T-helper 1 cell (primary cell): ENCODE results near the gene TLCD2.
"Not testable (repeated sequence)": the region's sequence is repeated elsewhere in the genome, so short reads cannot be mapped to it uniquely, and the experiment has no call there.

ENCODE experiments used
- DNase-seq, 5 donors: peaks; one replicate each; pipeline ENCODE4 v3.0.0-alpha.2; 2012 to 2020
- total RNA-seq, 4 donors: gene quantifications; one replicate each; lab custom pipeline; 2026; lab: John Stamatoyannopoulos, UW

The TLCD2 gene
- 2.7 to 10.2 (median 4.1) reads per million in 4 donors for total RNA-seq

- no peak for DNase-seq
Observed at GRCh38 chr17:1709971-1710806, at the start of gene TLCD2. Gene TLCD2, minus strand, starts transcription at chr17:1710377. Its CDS starts 135 bp downstream, at chr17:1710242.

GRCh38 chr17:1759529-1759928 lies 49.4 kb upstream of the TLCD2 start:
- DNase-seq = no peak

DNA sequence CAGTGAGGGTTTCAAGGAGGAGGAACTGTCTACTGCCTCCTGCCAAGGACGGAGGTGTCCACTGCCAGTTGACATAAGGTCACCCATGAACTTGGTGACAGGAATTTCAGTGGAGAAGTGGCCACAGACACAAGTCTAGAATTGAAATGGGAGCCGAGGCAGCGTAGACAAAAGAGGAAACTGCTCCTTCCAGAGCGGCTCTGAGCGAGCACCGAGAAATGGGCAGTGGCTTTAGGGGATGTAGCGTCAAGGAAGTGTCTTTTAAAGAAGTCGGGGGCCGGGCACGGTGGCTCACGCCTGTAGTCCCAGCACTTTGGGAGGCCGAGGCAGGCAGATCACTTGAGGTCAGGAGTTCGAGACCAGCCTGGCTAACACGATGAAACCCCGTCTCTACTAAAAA lies 48.6 kb upstream of the TLCD2 start:
- no peak for DNase-seq

DNA sequence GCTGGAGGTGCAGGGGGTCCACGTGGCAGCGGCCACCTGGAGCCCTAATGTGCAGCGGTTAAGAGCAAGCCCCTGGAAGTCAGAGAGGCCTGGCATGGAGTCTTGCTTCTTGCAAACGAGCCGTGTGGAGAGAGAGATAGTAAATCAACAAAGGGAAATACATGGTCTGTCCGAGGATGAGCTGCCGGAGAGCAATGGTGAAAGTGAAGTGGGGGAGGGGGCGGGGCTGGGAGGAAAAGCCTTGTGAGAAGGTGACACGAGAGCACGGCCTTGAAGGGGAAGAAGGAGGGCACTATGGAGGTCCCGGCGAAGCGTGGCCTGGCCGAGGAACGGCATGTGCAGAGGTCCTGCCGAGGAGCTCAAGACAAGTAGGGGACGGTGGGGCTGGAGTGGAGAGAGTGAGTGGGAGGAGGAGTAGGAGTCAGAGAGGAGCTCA lies 45.7 kb upstream of the TLCD2 start:
- no peak for DNase-seq

- no peak for DNase-seq
Observed at GRCh38 chr17:1755252-1755826, 45.2 kb upstream of the TLCD2 start.

- DNase-seq = no peak
Observed at GRCh38 chr17:1754430-1755112, 44.4 kb upstream of the TLCD2 start.

- DNase-seq = no peak
Observed at GRCh38 chr17:1753767-1754429, 43.7 kb upstream of the TLCD2 start.

- no peak for DNase-seq
Observed at GRCh38 chr17:1752425-1753262, 42.5 kb upstream of the TLCD2 start.

DNA sequence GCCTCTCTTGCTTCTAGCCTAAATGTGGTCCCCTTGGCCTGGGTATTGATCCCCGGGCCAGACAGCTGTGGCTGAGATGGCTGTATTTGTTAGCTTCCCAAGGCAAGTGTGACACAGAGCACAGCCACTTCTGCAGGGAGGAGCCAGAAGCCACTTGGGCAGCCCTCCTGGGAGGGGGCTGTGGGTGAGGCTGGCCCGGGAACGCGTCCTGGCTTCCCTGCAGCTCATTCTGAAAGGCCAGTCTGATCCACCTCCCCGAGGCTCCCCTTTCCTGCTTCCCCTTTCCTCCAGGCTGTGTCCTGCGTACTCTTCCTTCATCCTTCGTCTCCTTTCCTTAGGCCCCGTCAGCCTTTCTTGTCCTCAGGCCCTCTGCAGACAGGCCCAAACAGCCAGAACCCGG lies 40.5 kb upstream of the TLCD2 start:
- no peak for DNase-seq

DNA sequence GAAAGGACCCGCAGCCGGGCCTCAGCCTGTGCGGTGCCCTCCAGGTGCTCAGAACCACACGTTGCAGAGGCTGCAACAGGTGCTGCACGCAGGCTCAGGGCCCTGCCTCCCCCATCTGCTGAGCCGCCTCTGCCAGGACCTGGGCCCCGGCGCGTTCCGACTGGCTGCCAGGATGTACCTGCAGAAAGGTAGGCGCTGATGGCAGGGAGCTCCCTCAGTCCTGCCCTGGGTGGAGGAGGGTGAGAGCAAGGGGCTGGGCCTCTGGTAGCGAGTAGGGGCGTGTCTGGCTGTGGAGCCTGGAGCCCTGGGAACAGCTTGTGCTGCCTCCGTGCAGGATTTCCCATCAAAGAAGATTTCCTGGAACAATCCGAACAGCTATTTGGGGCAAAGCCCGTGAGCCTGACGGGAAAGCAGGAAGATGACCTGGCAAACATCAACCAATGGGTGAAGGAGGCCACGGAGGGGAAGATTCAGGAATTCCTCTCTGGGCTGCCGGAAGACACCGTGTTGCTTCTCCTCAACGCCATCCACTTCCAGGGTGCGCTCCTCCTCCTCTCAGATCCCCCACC lies 36.9 kb upstream of the TLCD2 start:
- no peak for DNase-seq

DNA sequence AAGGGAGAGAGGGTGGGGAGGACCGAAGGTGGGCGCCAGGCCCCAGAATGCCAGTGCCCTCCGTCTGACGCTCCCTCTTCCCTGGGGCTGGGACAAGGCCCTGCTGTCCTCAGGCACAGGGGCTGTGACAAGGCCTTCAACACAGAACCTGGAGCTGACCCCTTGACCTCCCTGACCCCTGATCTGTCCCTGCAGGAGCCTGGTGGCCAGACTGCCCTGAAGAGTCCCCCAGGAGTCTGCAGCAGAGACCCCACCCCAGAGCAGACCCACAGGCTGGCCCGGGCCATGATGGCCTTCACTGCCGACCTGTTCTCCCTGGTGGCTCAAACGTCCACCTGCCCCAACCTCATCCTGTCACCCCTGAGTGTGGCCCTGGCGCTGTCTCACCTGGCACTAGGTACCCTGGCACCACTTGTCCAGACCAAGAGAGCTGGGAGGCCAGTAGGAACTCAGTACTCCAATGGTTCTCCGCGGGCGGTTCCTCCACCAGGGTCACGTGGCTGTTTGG lies 35.4 kb upstream of the TLCD2 start:
- DNase-seq = no peak

GRCh38 chr17:1744551-1745512 lies 34.7 kb upstream of the TLCD2 start:
- DNase-seq = no peak

DNA sequence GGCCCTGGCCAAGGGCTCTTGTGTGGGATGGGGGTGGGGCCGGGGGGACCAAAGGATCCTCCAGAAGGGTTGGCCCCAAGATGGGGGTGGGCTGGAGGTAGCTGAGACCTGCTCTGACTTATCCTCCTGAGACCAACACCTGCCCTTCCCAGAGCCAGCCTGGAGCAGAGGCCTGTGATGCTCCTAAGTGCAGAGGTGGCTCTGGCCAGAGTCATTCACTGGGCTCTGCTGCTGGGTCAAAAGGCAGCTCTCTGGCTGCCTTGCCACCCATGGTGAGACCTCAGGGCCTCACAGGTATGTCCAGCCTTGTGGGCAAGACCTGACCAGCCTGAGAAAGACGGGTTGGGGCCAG lies 32.9 kb upstream of the TLCD2 start:
- DNase-seq = no peak

GRCh38 chr17:1742371-1743087 lies 32.4 kb upstream of the TLCD2 start, which contains the start of gene SERPINF2:
Gene SERPINF2, plus strand, starts transcription at chr17:1742871. Its CDS starts 2,125 bp downstream, at chr17:1744996.
- no peak for DNase-seq

DNA sequence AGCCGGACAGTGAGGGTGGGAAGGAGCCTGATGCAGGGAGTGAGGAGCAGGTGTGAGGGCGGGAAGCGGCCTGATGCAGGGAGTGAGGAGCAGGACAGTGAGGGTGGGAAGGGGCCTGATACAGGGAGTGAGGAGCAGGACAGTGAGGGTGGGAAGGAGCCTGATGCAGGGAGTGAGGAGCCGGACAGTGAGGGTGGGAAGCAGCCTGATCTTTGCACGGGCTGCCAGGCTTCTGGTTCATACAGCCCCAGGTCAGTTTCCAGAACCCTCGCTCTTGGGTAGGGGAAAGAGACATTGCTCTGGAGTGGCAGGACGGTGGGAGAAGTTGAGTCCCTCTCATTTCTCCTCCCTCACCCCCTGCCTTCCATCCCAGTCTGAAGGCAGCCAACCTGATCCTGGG lies 31.7 kb upstream of the TLCD2 start:
- DNase-seq = not testable (repeated sequence)

DNA sequence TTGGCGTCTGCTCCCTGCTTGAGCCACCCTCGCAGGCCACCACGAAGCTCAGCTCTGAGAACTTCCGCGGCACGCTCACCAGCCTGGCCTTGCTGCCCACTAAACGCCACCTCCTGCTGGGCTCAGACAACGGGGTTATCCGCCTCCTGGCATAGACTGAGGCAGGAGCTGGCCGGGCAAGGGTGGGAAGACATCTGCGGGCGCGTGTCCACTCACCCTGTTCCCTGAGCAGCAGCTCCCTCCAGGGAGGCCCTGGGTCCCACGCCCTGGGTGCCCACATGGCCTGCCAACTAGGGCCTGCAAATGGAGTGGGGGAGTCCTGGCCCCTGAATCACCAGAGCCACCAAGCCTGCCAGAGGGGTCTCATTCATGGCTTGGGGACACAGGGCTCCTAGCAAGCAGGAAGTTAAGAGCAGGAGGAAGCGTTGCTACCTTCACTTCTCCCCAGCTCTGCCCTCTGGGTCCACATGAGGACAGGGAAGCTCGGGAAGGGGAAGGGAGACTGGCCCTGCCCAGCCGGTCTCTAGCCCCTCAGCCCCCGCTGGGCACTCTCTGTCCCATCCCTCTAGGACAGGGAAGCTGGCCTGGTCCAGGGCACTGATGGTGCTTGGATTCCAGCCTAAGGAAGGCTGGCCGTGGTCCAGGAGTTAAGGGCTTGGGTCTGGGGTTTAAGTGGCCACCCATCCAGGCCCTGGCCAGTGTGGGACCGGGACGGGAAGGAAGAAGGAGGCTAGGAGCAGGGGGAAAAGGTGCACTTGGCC lies 27.5 kb upstream of the TLCD2 start:
- no peak for DNase-seq

DNA sequence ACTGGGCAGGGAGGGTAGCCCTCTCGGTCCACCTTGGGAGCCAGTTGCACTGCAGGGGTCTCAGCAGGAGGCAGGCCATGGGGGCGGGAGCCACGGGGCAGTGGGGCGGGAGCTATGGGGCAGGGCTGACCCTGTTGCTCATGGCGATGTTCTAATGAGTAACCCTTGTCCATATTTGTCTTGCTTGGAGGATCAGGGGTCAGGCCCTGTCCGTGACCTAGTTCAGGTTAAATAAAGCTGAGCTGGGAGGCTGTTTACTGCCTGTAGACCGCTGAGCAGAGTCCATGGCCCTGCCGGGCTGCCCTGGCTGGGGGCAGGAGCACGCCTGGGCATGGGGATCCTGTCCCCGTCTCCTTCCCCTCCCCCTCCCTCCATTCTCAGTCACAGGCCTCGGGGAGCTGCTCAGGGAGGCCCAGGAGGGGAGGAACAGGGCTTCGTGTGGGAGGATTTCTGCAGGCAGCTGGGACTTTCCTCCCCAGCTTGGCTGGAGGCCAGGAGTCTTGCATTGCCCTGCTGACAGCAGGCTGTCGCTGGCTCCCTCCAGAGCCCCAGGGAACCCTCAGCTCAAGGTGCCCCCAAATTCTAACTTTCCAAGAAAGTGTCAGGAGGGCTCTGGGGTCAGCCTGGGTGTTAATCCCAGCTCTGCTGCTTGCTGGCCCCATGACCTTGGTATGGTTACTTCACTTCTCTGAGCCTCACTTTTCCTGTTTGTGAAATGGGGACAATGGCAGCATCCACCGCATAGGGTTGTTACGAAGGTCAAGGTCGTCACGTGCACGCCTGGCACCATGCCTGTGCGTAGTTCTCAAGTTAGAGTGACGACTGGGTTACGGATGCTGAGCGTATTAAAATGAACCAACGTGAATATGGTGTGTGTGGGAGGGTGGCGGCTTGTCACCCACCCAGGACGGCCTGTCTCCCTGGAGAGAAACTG lies 26.4 kb upstream of the TLCD2 start:
- no peak for DNase-seq
